ENCODE data around the gene SESN1.

- TF ChIP-seq, protein P1, sequence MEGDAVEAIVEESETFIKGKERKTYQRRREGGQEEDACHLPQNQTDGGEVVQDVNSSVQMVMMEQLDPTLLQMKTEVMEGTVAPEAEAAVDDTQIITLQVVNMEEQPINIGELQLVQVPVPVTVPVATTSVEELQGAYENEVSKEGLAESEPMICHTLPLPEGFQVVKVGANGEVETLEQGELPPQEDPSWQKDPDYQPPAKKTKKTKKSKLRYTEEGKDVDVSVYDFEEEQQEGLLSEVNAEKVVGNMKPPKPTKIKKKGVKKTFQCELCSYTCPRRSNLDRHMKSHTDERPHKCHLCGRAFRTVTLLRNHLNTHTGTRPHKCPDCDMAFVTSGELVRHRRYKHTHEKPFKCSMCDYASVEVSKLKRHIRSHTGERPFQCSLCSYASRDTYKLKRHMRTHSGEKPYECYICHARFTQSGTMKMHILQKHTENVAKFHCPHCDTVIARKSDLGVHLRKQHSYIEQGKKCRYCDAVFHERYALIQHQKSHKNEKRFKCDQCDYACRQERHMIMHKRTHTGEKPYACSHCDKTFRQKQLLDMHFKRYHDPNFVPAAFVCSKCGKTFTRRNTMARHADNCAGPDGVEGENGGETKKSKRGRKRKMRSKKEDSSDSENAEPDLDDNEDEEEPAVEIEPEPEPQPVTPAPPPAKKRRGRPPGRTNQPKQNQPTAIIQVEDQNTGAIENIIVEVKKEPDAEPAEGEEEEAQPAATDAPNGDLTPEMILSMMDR (IDR thresholded peaks at IDR 0.05; ENCODE audit: low read length): no peak
- TF ChIP-seq EZH2 (optimal IDR thresholded peaks at IDR 0.05; ENCODE audit: low read depth, low read length) (no peak), EZH2phosphoT487 (IDR thresholded peaks at IDR 0.05; ENCODE audit: low read length) (no peak)
Measured at GRCh38 chr6:109014606-109015005, 80.0 kb downstream of the SESN1 start.
